ENCODE data around the gene MITD1. TPM values are rescaled to one million over a fixed set of nuclear protein-coding genes. Genes with fewer than 3 reads are reported as not detected.

The MITD1 gene
- total RNA-seq, 1 experiment from 2014 or later = 19.1 TPM

DNA sequence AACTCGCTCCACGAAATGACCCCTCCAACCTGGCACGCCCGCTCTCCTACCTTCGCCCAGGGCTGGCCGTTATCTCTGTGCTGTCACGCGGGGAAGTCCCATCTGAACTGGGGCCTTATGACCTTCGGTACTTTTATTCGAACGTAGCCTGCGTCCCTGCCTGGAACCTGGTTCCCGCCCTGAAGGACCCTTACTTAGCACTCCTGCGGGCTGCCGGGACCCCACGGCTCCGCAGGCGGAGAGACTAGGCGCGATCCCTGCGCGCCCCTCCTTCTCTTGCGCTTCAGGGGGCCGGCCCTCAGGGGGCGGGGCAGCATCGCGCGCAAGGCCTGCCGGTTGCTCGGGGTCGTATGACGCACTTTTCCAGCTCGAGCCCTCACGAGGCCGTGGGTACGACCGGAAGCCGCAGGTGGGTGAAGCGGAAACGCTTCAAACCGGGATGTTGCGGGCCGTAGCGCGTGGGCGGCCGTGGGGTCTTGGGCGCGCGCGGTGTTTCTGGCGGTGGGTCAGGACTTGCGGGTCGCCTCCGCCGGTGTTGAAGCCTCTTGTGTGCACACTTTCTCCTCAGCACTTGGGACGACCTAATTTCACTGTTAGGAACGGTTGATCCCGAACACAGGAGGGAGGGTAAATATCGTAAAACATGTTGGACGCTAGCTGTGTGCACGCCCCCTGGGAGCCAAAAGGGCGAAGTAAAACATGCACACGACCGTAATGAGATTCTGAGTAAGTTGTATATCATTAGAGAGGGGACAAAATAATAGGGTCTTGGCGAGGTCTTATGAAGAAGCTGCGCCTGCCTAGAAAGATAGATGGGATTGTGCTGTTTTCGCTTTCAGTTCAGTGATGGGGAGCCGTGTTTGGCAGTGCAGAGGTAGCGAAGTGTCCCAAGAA, 26.0 kb downstream of the MITD1 start, which contains the start of the genes LIPT1 and TSGA10:
TSS of gene LIPT1 (plus strand) at position 325 of the 894 bp plus-strand sequence. CDS start 6,991 bp downstream, outside the sequence.
TSS of gene TSGA10 (minus strand) at position 300 of the 894 bp plus-strand sequence. CDS start 45,503 bp downstream, outside the sequence.
- no peaks in the 10 kb centered on the region for H3K9me3 Mint-ChIP-seq (ENCODE audit: unreplicated experiment)
- TF ChIP-seq, protein P1, sequence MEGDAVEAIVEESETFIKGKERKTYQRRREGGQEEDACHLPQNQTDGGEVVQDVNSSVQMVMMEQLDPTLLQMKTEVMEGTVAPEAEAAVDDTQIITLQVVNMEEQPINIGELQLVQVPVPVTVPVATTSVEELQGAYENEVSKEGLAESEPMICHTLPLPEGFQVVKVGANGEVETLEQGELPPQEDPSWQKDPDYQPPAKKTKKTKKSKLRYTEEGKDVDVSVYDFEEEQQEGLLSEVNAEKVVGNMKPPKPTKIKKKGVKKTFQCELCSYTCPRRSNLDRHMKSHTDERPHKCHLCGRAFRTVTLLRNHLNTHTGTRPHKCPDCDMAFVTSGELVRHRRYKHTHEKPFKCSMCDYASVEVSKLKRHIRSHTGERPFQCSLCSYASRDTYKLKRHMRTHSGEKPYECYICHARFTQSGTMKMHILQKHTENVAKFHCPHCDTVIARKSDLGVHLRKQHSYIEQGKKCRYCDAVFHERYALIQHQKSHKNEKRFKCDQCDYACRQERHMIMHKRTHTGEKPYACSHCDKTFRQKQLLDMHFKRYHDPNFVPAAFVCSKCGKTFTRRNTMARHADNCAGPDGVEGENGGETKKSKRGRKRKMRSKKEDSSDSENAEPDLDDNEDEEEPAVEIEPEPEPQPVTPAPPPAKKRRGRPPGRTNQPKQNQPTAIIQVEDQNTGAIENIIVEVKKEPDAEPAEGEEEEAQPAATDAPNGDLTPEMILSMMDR (IDR thresholded peaks at IDR 0.05; ENCODE audit: unreplicated experiment) = no peak
- TSS peak; percentile 71 for BruUV-seq (replicated peaks)
- peaks cover 29% of the 10 kb centered on the region for H3K36me3 Mint-ChIP-seq (ENCODE audit: insufficient read depth, unreplicated experiment)
- DNase-seq (ENCODE audit: unreplicated experiment) = peak; percentile 89
- H3K4me1 Mint-ChIP-seq (ENCODE audit: insufficient read depth, unreplicated experiment) = peaks cover 31% of the 10 kb centered on the region
- ChIA-PET CTCF (interaction anchor here (0.6 to 1.0 kb wide), 2 partner anchors 22 to 364 kb away, joined by 4 to 5 read pairs; no protein-coding TSS in a partner anchor), POLR2A (interaction anchor here (0.6 to 7.4 kb wide), 21 partner anchors 8 to 1583 kb away, joined by 3 to 139 read pairs (median 3); partner anchors contain the start of genes C2orf15, EIF5B, MITD1 and MRPL30)
- H3K27ac Mint-ChIP-seq (ENCODE audit: low read depth, unreplicated experiment) = peak within 1 kb of the TSS; percentile 95
- no peak within 1 kb of the TSS for H3K4me3 Mint-ChIP-seq (ENCODE audit: unreplicated experiment)
- H3K27me3 Mint-ChIP-seq (ENCODE audit: insufficient read depth, unreplicated experiment) = no peaks in the 10 kb centered on the region
- intact Hi-C loops (cut with micrococcal nuclease) = loop anchor here (1.0 to 5.0 kb wide), 5 partner anchors 14 to 335 kb away; partner anchors contain the start of genes C2orf15, EIF5B, MITD1 and MRPL30

DNA sequence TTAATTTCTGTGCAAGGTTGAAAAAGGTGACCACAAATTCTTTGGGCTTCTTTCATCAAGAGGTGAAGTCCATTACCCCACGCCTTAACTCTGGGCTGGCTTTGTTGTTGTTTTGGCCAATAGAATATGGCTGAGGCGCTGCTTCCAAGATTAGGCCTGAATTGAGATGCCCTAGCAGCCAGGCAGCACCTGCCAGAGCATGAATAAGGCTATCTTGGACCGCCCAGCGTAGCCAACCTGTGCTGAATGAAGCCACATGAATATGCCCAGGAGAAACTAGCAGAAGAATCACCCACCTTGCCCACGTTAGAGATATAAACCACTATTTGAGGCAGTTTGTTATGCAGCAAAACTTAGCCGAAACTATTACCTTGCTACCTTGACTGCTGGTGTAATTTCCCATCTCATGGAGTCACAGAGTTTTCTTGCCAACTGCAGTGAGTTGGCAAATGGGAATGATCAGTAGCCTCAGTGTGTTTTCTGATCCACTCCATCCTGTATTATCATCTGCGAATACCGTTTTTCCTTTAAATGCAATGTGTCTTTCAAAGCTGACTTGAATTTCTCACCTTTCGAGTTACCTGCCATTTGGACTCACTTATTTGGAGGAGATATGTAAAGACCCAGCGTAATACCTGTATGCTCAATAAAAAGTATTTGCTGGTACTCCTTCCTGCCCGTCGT, 26.8 kb downstream of the MITD1 start:
- peaks cover 21% of the 10 kb centered on the region for H3K36me3 Mint-ChIP-seq (ENCODE audit: insufficient read depth, unreplicated experiment)
- TF ChIP-seq, protein P1 (IDR thresholded peaks at IDR 0.05; ENCODE audit: unreplicated experiment) = no peak
- H3K4me3 Mint-ChIP-seq (ENCODE audit: unreplicated experiment) = no peak overlapping the region
- DNase-seq (ENCODE audit: unreplicated experiment) = peak; percentile 30
- intact Hi-C loops (cut with micrococcal nuclease) = loop anchor here (2.0 kb wide), 2 partner anchors 27 to 75 kb away; partner anchors contain the start of genes MITD1 and MRPL30
- no peaks in the 10 kb centered on the region for H3K27me3 Mint-ChIP-seq (ENCODE audit: insufficient read depth, unreplicated experiment)
- peaks cover 31% of the 10 kb centered on the region for H3K4me1 Mint-ChIP-seq (ENCODE audit: insufficient read depth, unreplicated experiment)
- H3K9me3 Mint-ChIP-seq (ENCODE audit: unreplicated experiment) = no peaks in the 10 kb centered on the region
- ChIA-PET POLR2A (interaction anchor here (0.7 to 7.4 kb wide), 13 partner anchors 7 to 1582 kb away, joined by 3 to 139 read pairs (median 5); partner anchors contain the start of genes C2orf15, EIF5B, MITD1 and MRPL30), CTCF (no interaction called here)
- BruUV-seq (replicated peaks) = TSS peak; percentile 64
- peak overlapping the region; percentile 95 for H3K27ac Mint-ChIP-seq (ENCODE audit: low read depth, unreplicated experiment)

DNA sequence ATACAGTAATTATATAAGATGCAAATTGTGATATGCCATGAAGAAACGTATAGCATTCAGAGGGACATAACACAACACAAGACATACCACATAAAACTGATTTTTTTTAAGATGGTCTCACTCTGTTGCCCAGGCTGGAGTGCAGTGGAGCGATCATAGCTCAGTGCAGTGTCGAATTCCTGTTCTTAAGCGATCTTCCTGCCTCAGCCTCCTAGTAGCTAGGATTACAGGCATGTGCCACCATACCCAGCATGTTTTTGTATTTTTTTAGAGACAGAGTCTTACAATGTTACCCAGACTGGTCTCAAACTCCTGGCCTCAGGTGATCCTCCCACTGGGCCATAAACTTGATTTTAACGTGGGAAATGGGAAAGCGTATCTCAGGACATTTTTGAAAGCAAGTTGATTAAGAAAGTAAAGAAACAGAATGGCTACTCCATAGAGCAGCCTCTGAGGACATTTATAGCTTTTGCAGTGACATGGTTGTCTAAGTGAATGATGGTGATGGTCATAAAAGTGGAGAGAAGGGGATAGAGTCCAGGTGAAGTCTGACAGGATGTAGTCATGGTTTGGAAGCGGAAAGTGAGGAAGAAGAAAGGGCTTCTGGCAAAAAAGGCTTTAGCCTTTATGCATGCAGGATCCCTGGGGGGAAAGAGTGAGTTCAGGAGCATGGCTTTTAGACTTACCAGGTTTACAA, 28.5 kb downstream of the MITD1 start:
- H3K4me1 Mint-ChIP-seq (ENCODE audit: insufficient read depth, unreplicated experiment) = peaks cover 21% of the 10 kb centered on the region
- no peak overlapping the region for H3K27ac Mint-ChIP-seq (ENCODE audit: low read depth, unreplicated experiment)
- TF ChIP-seq, protein P1 (IDR thresholded peaks at IDR 0.05; ENCODE audit: unreplicated experiment) = no peak
- CTCF ChIA-PET = no interaction called here
- no peak overlapping the region for H3K4me3 Mint-ChIP-seq (ENCODE audit: unreplicated experiment)
- peaks cover 10% of the 10 kb centered on the region for H3K36me3 Mint-ChIP-seq (ENCODE audit: insufficient read depth, unreplicated experiment)
- POLR2A ChIA-PET = interaction anchor here (0.9 to 7.4 kb wide), 3 partner anchors 11 to 184 kb away, joined by 3 to 139 read pairs (median 100); partner anchors contain the start of genes C2orf15, EIF5B, MITD1 and MRPL30
- intact Hi-C loops (cut with micrococcal nuclease) = no loop called here
- BruUV-seq (replicated peaks) = no TSS peak
- no peak for DNase-seq (ENCODE audit: unreplicated experiment)
- no peaks in the 10 kb centered on the region for H3K9me3 Mint-ChIP-seq (ENCODE audit: unreplicated experiment)
- H3K27me3 Mint-ChIP-seq (ENCODE audit: insufficient read depth, unreplicated experiment) = no peaks in the 10 kb centered on the region

All from MCF 10A (cell line).